ENCODE results near the gene RER1.

- no peak for TF ChIP-seq CTCF (conservative IDR thresholded peaks at IDR 0.05)
- no peak for TF ChIP-seq ZFX (IDR thresholded peaks at IDR 0.05)
These were observed 34.3 kb downstream of the RER1 start for GRCh38 chr1:2425892-2426291.

Data from C4-2B (cell line).